ENCODE data around the gene MSI2. TPM values are rescaled to one million over a fixed set of nuclear protein-coding genes. Genes with fewer than 3 reads are reported as not detected.

The MSI2 gene
- total RNA-seq, 1 donor from 2014 or later = 110 TPM

- DNase-seq (no peak), ATAC-seq (ENCODE audit: poor library complexity) (no peak)
- intact Hi-C loops (cut with DNase I) = loop anchor here (10.0 kb wide), 1 partner anchor 151 kb away; the partner anchor contains the start of gene CCDC182
Observed at GRCh38 chr17:57593739-57594462, 337.6 kb downstream of the MSI2 start.

GRCh38 chr17:57594767-57595166 lies 338.4 kb downstream of the MSI2 start:
- DNase-seq (no peak), ATAC-seq (ENCODE audit: poor library complexity) (no peak)
- intact Hi-C loops (cut with DNase I) = loop anchor here (5.0 to 10.0 kb wide), 2 partner anchors 73 to 150 kb away; partner anchors contain the start of gene CCDC182

GRCh38 chr17:57595426-57595825 lies 339.1 kb downstream of the MSI2 start:
- no peak for DNase-seq
- intact Hi-C loops (cut with DNase I) = loop anchor here (5.0 to 10.0 kb wide), 2 partner anchors 72 to 149 kb away; partner anchors contain the start of gene CCDC182

GRCh38 chr17:57595947-57596695 lies 339.8 kb downstream of the MSI2 start:
- no peak for DNase-seq
- intact Hi-C loops (cut with DNase I) = loop anchor here (5.0 to 10.0 kb wide), 2 partner anchors 71 to 149 kb away; partner anchors contain the start of gene CCDC182
- ATAC-seq (ENCODE audit: poor library complexity) = no peak

More at GRCh38 chr17:57595426-57595825, 339.1 kb downstream of the MSI2 start:
- no peak for ATAC-seq (ENCODE audit: poor library complexity)

GRCh38 chr17:57597101-57597500 lies 340.8 kb downstream of the MSI2 start:
- intact Hi-C loops (cut with DNase I) = loop anchor here (5.0 to 10.0 kb wide), 2 partner anchors 70 to 148 kb away; partner anchors contain the start of gene CCDC182
- ATAC-seq (ENCODE audit: poor library complexity) (no peak), DNase-seq (no peak)

GRCh38 chr17:57597531-57598453 lies 341.5 kb downstream of the MSI2 start:
- ATAC-seq (ENCODE audit: poor library complexity) = peak; percentile 82
- intact Hi-C loops (cut with DNase I) = loop anchor here (5.0 to 10.0 kb wide), 2 partner anchors 70 to 147 kb away; partner anchors contain the start of gene CCDC182
- DNase-seq = peak; percentile 76

GRCh38 chr17:57599271-57600045 lies 343.1 kb downstream of the MSI2 start:
- DNase-seq (no peak), ATAC-seq (ENCODE audit: poor library complexity) (no peak)
- intact Hi-C loops (cut with DNase I) = loop anchor here (5.0 to 10.0 kb wide), 2 partner anchors 68 to 145 kb away; partner anchors contain the start of gene CCDC182

GRCh38 chr17:57600074-57600473 lies 343.8 kb downstream of the MSI2 start:
- intact Hi-C loops (cut with DNase I) = no loop called here

GRCh38 chr17:57601143-57601735 lies 344.9 kb downstream of the MSI2 start:
- no peak for ATAC-seq (ENCODE audit: poor library complexity)
- intact Hi-C loops (cut with DNase I) = no loop called here
- no peak for DNase-seq

More at GRCh38 chr17:57600074-57600473, 343.8 kb downstream of the MSI2 start:
- DNase-seq = no peak
- no peak for ATAC-seq (ENCODE audit: poor library complexity)

GRCh38 chr17:57602896-57603295 lies 346.6 kb downstream of the MSI2 start:
- no peak for ATAC-seq (ENCODE audit: poor library complexity)
- DNase-seq = no peak
- intact Hi-C loops (cut with DNase I) = no loop called here

- intact Hi-C loops (cut with DNase I) = no loop called here
- DNase-seq (no peak), ATAC-seq (ENCODE audit: poor library complexity) (no peak)
Observed at GRCh38 chr17:57603546-57603945, 347.2 kb downstream of the MSI2 start.

- DNase-seq (no peak), ATAC-seq (ENCODE audit: poor library complexity) (no peak)
Observed at GRCh38 chr17:57603978-57604377, 347.7 kb downstream of the MSI2 start.

GRCh38 chr17:57604771-57605674 lies 348.7 kb downstream of the MSI2 start:
- ATAC-seq (ENCODE audit: poor library complexity) (peak; percentile 82), DNase-seq (peak; percentile 72)
- intact Hi-C loops (cut with DNase I) = no loop called here

More at GRCh38 chr17:57603978-57604377, 347.7 kb downstream of the MSI2 start:
- intact Hi-C loops (cut with DNase I) = no loop called here

- no peak for ATAC-seq (ENCODE audit: poor library complexity)
- DNase-seq = no peak
- intact Hi-C loops (cut with DNase I) = no loop called here
Observed at GRCh38 chr17:57605675-57606105, 349.4 kb downstream of the MSI2 start.

- ATAC-seq (ENCODE audit: poor library complexity) = no peak
Observed at GRCh38 chr17:57606111-57606875, 350.0 kb downstream of the MSI2 start.

More at GRCh38 chr17:57606111-57606875, 350.0 kb downstream of the MSI2 start:
- intact Hi-C loops (cut with DNase I) = no loop called here
- no peak for DNase-seq

Data from Right ventricle myocardium superior (tissue), 1 donor.